Peyer's patch (tissue), 4 donors: ENCODE results near the gene ZBTB11.

Source experiments
- POLR2A ChIP-seq, 2 donors: fragments of 450-650 bp; IDR thresholded peaks; one replicate each; pipeline ENCODE4 v1.5.1; 2017; ENCODE audit warnings: antibody characterized with exemption in 2 of 2, mild to moderate bottlenecking in 2 of 2, moderate library complexity in 2 of 2
- TF ChIP-seq, protein P1 (sequence below), 6 experiments: fragments of 450-650 bp in 4 of 6; fragments of 200-600 bp in 2 of 6; sonication (generic) in 1 of 6; IDR thresholded peaks; one replicate each; pipeline ENCODE4 v1.5.1; 2017 to 2019; ENCODE audit warnings: antibody characterized with exemption in 6 of 6, mild to moderate bottlenecking in 3 of 6, moderate library complexity in 1 of 6

DNA sequence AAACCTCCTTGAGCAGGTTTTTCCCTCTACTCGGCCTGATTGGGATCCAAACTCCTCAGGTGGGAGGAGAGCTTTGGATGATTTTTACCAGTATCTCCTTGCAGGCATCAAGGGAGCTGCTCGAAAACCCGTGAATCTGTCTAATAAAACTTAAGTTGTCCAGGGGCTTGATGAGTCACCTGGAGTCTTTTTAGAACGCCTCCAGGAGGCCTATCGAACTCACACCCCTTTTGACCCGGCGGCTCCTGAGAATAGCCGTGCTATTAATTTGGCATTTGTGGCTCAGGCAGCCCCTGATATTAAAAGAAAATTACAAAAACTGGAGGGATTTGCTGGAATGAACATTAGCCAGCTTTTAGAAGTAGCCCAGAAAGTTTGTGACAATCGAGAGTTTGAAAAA lies 41.6 kb downstream of the ZBTB11 start:
- TF ChIP-seq, protein P1, sequence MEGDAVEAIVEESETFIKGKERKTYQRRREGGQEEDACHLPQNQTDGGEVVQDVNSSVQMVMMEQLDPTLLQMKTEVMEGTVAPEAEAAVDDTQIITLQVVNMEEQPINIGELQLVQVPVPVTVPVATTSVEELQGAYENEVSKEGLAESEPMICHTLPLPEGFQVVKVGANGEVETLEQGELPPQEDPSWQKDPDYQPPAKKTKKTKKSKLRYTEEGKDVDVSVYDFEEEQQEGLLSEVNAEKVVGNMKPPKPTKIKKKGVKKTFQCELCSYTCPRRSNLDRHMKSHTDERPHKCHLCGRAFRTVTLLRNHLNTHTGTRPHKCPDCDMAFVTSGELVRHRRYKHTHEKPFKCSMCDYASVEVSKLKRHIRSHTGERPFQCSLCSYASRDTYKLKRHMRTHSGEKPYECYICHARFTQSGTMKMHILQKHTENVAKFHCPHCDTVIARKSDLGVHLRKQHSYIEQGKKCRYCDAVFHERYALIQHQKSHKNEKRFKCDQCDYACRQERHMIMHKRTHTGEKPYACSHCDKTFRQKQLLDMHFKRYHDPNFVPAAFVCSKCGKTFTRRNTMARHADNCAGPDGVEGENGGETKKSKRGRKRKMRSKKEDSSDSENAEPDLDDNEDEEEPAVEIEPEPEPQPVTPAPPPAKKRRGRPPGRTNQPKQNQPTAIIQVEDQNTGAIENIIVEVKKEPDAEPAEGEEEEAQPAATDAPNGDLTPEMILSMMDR (IDR thresholded peaks at IDR 0.05), result no peak
- no peak for TF ChIP-seq POLR2A (IDR thresholded peaks at IDR 0.05)
